Immature natural killer cell (primary cell): Measurements from ENCODE around the gene MED25. TPM values are rescaled to one million over a fixed set of nuclear protein-coding genes. Genes with fewer than 3 reads are reported as not detected.
A peak's percentile ranks its signal among the peaks of the same experiment; 100 is the strongest.

Experiments used
- DNase-seq, 3 donors: peaks; one replicate each; pipeline ENCODE4 v3.0.0; 2022; ENCODE audit warnings: mixed read lengths in 1 of 3
- H3K27ac Mint-ChIP-seq, 6 donors: one replicate each; pipeline ENCODE4 v1.8.0; 2020; ENCODE audit warnings: mixed read lengths in 6 of 6, mild to moderate bottlenecking in 5 of 6, inconsistent platforms in 4 of 6, moderate library complexity in 3 of 6
- H3K27me3 Mint-ChIP-seq, 3 donors: one replicate each; pipeline ENCODE4 v1.8.0; 2020 to 2021; ENCODE audit warnings: low read depth in 3 of 3, mild to moderate bottlenecking in 3 of 3, mixed read lengths in 3 of 3, moderate library complexity in 3 of 3, inconsistent platforms in 1 of 3
- H3K36me3 Mint-ChIP-seq, 3 donors: one replicate each; pipeline ENCODE4 v1.8.0; 2020; ENCODE audit warnings: mixed read lengths in 3 of 3, inconsistent platforms in 2 of 3, mild to moderate bottlenecking in 2 of 3
- H3K4me1 Mint-ChIP-seq, 2 donors: one replicate each; pipeline ENCODE4 v1.8.0; 2020; ENCODE audit warnings: inconsistent platforms in 2 of 2, mild to moderate bottlenecking in 2 of 2, mixed read lengths in 2 of 2, moderate library complexity in 1 of 2
- H3K4me3 Mint-ChIP-seq, 5 donors: one replicate each; pipeline ENCODE4 v1.8.0; 2020; ENCODE audit warnings: mild to moderate bottlenecking in 5 of 5, mixed read lengths in 5 of 5, inconsistent platforms in 3 of 5, moderate library complexity in 3 of 5
- H3K9me3 Mint-ChIP-seq, 6 donors: one replicate each; pipeline ENCODE4 v1.8.0; 2020; ENCODE audit warnings: mild to moderate bottlenecking in 6 of 6, mixed read lengths in 6 of 6, inconsistent platforms in 4 of 6, moderate library complexity in 3 of 6
- polyA plus RNA-seq, 3 donors: library from polyadenylated mRNA; unstranded; fragments of 300-500 nt; fragmentation: Illumina TruSeq; gene quantifications; one replicate each; pipeline ENCODE4 v1.2.3, GENCODE V29; 2021

The MED25 gene
- polyA plus RNA-seq, 3 donors from 2014 or later = 5.0 to 30.4 (median 13.9) TPM

DNA sequence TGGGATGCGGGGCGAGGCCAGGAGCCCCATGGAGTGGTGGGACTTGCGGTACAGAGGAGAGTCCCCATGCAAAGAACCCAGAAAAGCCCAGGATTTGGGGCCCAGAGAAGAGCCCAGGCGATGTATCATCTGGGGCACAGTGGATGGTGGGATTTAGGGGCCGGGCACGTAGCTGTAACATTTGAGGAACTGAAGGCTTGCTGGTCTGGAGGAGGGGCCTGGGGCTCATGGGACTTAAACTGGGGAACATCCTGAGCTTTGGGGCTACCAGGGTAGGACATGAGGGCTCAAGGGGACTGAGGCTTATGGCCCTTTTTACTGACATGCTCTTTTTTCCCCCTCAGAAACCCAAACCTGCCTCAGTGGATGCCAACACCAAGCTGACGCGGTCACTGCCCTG, 13.5 kb downstream of the MED25 start:
- peaks cover 0 to under 1% of the 10 kb centered on the region in 2 donors for H3K4me1 Mint-ChIP-seq
- H3K27ac Mint-ChIP-seq = no peak overlapping the region
- peaks cover 12 to 23% (median 13%) of the 10 kb centered on the region in 3 donors for H3K36me3 Mint-ChIP-seq

GRCh38 chr19:49832556-49832955, 14.5 kb downstream of the MED25 start:
- H3K4me1 Mint-ChIP-seq = peaks cover 6 to 7% of the 10 kb centered on the region in 2 donors
- DNase-seq = no peak
- no peaks in the 10 kb centered on the region for H3K9me3 Mint-ChIP-seq
- peaks cover 15 to 27% (median 20%) of the 10 kb centered on the region in 3 donors for H3K36me3 Mint-ChIP-seq
- no peak overlapping the region for H3K4me3 Mint-ChIP-seq
- peaks cover 0 to 2% (median 0%) of the 10 kb centered on the region in 3 donors for H3K27me3 Mint-ChIP-seq
- H3K27ac Mint-ChIP-seq = peak overlapping the region in 2 of 6 donors; percentile 8 to 34

More for the DNA sequence above, 13.5 kb downstream of the MED25 start:
- H3K4me3 Mint-ChIP-seq = no peak overlapping the region
- no peak for DNase-seq
- H3K27me3 Mint-ChIP-seq = peaks cover 0 to 2% (median 0%) of the 10 kb centered on the region in 3 donors
- H3K9me3 Mint-ChIP-seq = no peaks in the 10 kb centered on the region

- Mint-ChIP-seq H3K27ac (no peak overlapping the region), H3K36me3 (peaks cover 20 to 32% (median 28%) of the 10 kb centered on the region in 3 donors), H3K27me3 (peaks cover 0 to 2% (median 2%) of the 10 kb centered on the region in 3 donors), H3K4me3 (no peak overlapping the region), H3K4me1 (peaks cover 12 to 13% of the 10 kb centered on the region in 2 donors), H3K9me3 (no peaks in the 10 kb centered on the region)
- DNase-seq = no peak
Measured at GRCh38 chr19:49833599-49833998, 15.5 kb downstream of the MED25 start.

- no peak overlapping the region for H3K4me3 Mint-ChIP-seq
- peaks cover 25 to 38% (median 35%) of the 10 kb centered on the region in 3 donors for H3K36me3 Mint-ChIP-seq
- no peak for DNase-seq
- H3K27ac Mint-ChIP-seq = no peak overlapping the region
- H3K4me1 Mint-ChIP-seq = peaks cover 12 to 16% of the 10 kb centered on the region in 2 donors
- H3K9me3 Mint-ChIP-seq = no peaks in the 10 kb centered on the region
- H3K27me3 Mint-ChIP-seq = peaks cover 0 to 2% (median 2%) of the 10 kb centered on the region in 3 donors
Measured at GRCh38 chr19:49835562-49835961, 17.5 kb downstream of the MED25 start.

DNA sequence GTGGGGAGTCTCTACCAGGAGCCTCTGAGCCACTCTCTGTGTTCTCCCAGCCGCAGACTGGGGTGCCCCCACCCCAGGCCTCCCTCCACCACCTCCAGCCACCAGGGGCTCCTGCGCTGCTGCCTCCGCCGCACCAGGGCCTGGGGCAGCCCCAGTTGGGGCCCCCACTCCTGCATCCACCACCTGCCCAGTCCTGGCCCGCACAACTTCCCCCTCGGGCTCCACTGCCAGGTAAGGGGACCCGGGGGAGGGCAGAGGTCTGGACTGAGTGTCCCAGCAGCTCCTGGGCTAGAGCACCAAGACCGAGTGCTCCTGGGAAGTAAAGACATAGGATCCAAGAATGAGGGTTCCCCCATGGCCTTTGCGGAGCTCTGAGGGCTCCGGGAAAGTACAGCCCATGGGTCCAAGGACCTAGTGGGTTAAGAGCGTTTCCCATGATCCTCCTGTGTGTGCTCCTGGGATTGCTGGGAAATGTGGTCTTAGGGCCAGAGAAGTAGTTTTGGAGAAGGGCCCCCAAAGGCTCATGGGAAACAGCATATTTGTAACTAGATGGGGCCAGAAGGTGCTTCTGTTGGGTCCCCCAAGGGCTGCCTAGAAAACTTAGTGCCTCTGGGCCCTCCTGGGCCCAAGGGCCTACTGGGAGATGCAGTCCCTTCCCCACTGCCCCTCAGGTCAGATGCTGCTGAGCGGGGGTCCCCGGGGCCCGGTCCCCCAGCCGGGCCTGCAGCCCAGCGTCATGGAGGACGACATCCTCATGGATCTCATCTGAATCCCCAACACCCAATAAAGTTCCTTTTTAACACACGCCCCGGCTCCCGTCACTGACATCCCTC, 18.3 kb downstream of the MED25 start:
- no peaks in the 10 kb centered on the region for H3K9me3 Mint-ChIP-seq
- no peak overlapping the region for H3K4me3 Mint-ChIP-seq
- H3K36me3 Mint-ChIP-seq = peaks cover 25 to 38% (median 35%) of the 10 kb centered on the region in 3 donors
- no peak for DNase-seq
- peaks cover 0 to 2% (median under 1%) of the 10 kb centered on the region in 3 donors for H3K27me3 Mint-ChIP-seq
- H3K27ac Mint-ChIP-seq = no peak overlapping the region
- H3K4me1 Mint-ChIP-seq = peaks cover 12 to 16% of the 10 kb centered on the region in 2 donors

DNA sequence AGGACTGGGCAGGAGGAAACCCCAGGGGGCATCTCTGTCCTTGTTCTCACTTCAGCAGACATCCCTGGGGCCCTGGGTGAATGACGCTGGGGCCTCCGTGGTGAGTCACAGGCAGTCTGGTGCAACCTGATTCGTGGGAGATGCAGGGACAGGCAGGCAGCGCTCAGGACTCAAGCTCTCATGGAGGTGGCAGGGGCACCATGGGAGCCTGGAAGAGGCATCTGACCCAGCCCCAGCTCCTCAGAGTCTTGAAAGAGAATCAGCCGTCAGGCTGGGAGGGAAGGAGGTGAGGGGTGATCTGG, 18.9 kb downstream of the MED25 start:
- DNase-seq = no peak
- H3K9me3 Mint-ChIP-seq = no peaks in the 10 kb centered on the region
- H3K36me3 Mint-ChIP-seq = peaks cover 25 to 38% (median 35%) of the 10 kb centered on the region in 3 donors
- peaks cover 0 to 2% (median 0%) of the 10 kb centered on the region in 3 donors for H3K27me3 Mint-ChIP-seq
- peaks cover 12 to 16% of the 10 kb centered on the region in 2 donors for H3K4me1 Mint-ChIP-seq
- peak overlapping the region in 2 of 6 donors; percentile 29 to 40 for H3K27ac Mint-ChIP-seq
- no peak overlapping the region for H3K4me3 Mint-ChIP-seq

DNA sequence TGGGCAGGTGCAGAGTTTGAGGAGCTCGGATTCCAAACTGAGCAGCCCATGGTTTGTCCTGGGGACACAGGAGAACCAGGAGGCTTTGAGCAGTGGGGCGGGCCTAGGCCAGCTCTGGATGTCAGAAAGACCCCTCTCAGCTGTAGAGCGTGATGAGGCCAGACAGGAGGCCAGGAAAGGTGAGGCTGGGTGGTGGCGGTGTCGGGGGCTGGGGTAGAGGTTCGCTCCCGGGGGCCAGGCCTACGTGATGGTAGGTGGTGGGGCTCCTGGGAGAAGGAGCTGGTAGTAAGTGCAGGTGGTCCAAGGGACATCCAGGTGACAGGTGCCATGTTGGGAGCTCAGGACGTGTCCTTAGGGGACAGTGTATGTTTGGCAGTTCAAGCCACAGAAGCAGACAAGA, 19.3 kb downstream of the MED25 start:
- Mint-ChIP-seq H3K4me3 (no peak overlapping the region), H3K27me3 (peaks cover 0 to 2% (median 0%) of the 10 kb centered on the region in 3 donors), H3K36me3 (peaks cover 22 to 35% (median 33%) of the 10 kb centered on the region in 3 donors), H3K4me1 (peaks cover 12 to 16% of the 10 kb centered on the region in 2 donors), H3K27ac (peak overlapping the region in 3 of 6 donors; percentile 12 to 40 (median 16)), H3K9me3 (no peaks in the 10 kb centered on the region)
- no peak for DNase-seq

GRCh38 chr19:49838885-49839588, 20.9 kb downstream of the MED25 start:
- H3K4me3 Mint-ChIP-seq = peak overlapping the region in 1 of 5 donors; percentile 1
- no peaks in the 10 kb centered on the region for H3K9me3 Mint-ChIP-seq
- H3K36me3 Mint-ChIP-seq = peaks cover 16 to 26% (median 23%) of the 10 kb centered on the region in 3 donors
- H3K4me1 Mint-ChIP-seq = peaks cover 12 to 16% of the 10 kb centered on the region in 2 donors
- peaks cover 0 to 2% (median 1%) of the 10 kb centered on the region in 3 donors for H3K27me3 Mint-ChIP-seq
- H3K27ac Mint-ChIP-seq = no peak overlapping the region
- no peak for DNase-seq

- no peak for DNase-seq
- Mint-ChIP-seq H3K27ac (no peak overlapping the region), H3K27me3 (peaks cover 0 to 2% (median 1%) of the 10 kb centered on the region in 3 donors), H3K4me1 (peaks cover 12 to 16% of the 10 kb centered on the region in 2 donors), H3K4me3 (no peak overlapping the region), H3K9me3 (no peaks in the 10 kb centered on the region), H3K36me3 (peaks cover 14 to 23% (median 20%) of the 10 kb centered on the region in 3 donors)
Measured at GRCh38 chr19:49839713-49840112, 21.6 kb downstream of the MED25 start.

DNA sequence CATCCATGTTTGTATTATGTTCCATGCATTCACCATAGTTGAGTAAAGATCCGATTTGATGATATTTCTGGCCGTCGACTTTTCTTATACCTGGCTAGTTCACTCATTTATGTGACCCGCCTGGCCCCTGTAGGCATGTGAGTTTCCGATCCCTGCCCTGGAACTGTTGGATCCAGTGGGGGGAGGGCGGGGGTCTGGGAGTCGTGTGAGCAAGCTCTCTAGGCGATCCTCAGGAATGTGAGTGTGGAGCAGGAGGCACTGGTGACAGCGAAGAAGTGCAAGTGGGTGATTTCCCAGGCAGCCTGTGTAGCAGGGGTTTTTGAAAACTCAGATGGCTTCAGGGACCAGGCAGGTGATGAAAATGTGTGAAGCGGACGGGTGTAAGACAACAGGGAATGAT, 22.2 kb downstream of the MED25 start:
- peaks cover 12 to 16% of the 10 kb centered on the region in 2 donors for H3K4me1 Mint-ChIP-seq
- H3K4me3 Mint-ChIP-seq = no peak overlapping the region
- no peaks in the 10 kb centered on the region for H3K9me3 Mint-ChIP-seq
- peaks cover 13 to 21% (median 14%) of the 10 kb centered on the region in 3 donors for H3K36me3 Mint-ChIP-seq
- no peak for DNase-seq
- peaks cover 0 to 2% (median 1%) of the 10 kb centered on the region in 3 donors for H3K27me3 Mint-ChIP-seq
- H3K27ac Mint-ChIP-seq = no peak overlapping the region

GRCh38 chr19:49840736-49841249, 22.7 kb downstream of the MED25 start:
- H3K4me3 Mint-ChIP-seq = no peak overlapping the region

DNA sequence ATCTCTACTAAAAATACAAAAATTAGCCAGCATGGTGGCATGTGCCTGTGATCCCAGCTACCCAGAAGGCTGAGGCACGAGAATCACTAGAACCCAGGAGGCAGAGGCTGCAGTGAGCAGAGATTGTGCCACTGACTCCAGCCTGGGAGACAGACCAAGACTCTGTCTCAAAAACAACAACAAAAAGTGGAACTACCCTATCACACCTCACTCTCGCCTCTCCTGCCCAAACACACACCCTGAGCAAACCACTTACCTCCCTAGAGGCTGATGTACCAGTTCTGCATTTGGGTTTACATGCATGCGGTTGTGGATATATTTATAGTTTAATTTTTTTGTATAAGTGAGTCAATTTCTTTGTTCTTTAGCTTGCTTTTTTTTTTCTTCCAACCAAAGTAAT, 25.2 kb downstream of the MED25 start:
- H3K36me3 Mint-ChIP-seq = peaks cover 8 to 10% (median 9%) of the 10 kb centered on the region in 3 donors
- peaks cover 0 to 2% (median 1%) of the 10 kb centered on the region in 3 donors for H3K27me3 Mint-ChIP-seq
- no peak overlapping the region for H3K4me3 Mint-ChIP-seq
- H3K4me1 Mint-ChIP-seq = peaks cover 8 to 10% of the 10 kb centered on the region in 2 donors
- no peak overlapping the region for H3K27ac Mint-ChIP-seq
- no peaks in the 10 kb centered on the region for H3K9me3 Mint-ChIP-seq
- no peak for DNase-seq

More at GRCh38 chr19:49840736-49841249, 22.7 kb downstream of the MED25 start:
- no peaks in the 10 kb centered on the region for H3K9me3 Mint-ChIP-seq
- peaks cover 0 to 2% (median 1%) of the 10 kb centered on the region in 3 donors for H3K27me3 Mint-ChIP-seq
- no peak overlapping the region for H3K27ac Mint-ChIP-seq
- peaks cover 12 to 16% of the 10 kb centered on the region in 2 donors for H3K4me1 Mint-ChIP-seq
- no peak for DNase-seq
- peaks cover 13 to 21% (median 14%) of the 10 kb centered on the region in 3 donors for H3K36me3 Mint-ChIP-seq

- Mint-ChIP-seq H3K4me3 (no peak overlapping the region), H3K9me3 (no peaks in the 10 kb centered on the region), H3K27me3 (peaks cover 0 to 4% (median 2%) of the 10 kb centered on the region in 3 donors), H3K4me1 (peaks cover 16 to 17% of the 10 kb centered on the region in 2 donors), H3K36me3 (no peaks in the 10 kb centered on the region), H3K27ac (no peak overlapping the region)
- no peak for DNase-seq
Measured at GRCh38 chr19:49844138-49845095, 26.3 kb downstream of the MED25 start.
